ENCODE results near the gene NAA60. TPM values are rescaled to one million over a fixed set of nuclear protein-coding genes. Genes with fewer than 3 reads are reported as not detected.

NAA60 gene
- total and polyA plus RNA-seq, 12 donors = 32.1 to 57.5 (median 37.7) TPM

DNA sequence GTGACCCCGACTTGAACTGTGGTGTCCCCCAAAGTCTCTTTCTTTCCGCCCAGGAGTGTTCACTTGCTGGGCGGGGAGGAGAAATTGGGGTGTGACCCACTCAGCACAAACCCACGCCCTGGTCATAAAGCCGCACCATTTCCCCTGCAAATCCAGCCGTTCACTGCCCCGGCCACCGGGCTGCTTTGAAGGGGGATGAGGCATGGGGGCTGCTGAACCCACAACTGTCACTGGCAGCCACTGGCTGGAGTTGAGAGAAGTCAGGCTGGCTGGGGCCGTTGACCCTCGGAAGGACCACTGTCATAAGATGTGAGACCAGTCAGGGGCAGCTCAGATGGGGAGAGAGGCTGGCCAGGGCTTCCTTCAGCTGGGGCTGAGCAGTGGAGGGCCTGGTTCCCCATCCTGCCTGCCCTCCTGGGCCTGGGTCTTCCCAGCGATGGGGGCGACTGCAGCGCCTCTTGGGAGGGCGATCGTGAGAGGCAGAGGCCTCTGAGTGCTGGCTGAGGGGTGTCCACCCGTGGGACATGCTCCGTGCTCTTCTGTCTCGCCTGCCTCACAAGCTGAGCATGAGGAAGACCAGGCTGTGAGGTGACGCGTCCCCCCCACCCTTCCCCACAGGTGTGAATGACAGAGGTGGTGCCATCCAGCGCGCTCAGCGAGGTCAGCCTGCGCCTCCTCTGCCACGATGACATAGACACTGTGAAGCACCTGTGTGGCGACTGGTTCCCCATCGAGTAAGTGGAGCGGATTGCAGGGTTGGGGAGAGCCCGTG, 32.3 kb downstream of the NAA60 start:
- Histone ChIP-seq H3K4me3 (no peak overlapping the region), H3K36me3 (peaks cover 0 to 72% (median 8%) of the 10 kb centered on the region in 9 donors), H3K4me1 (peaks cover 0 to 51% (median 25%) of the 10 kb centered on the region in 9 donors), H3K27ac (peak overlapping the region in 1 of 10 donors; percentile 49), H3K9me3 (no peaks in the 10 kb centered on the region), H3K27me3 (no peaks in the 10 kb centered on the region)
- DNase-seq (no peak), ATAC-seq (peak in 5 of 8 donors; percentile 8 to 42 (median 26))
- 76 to 85% methylated on average over 29 of the region's 29 CpGs for WGBS, 2 donors
- intact Hi-C loops (cut with DNase I) = no loop called here
- no peak for TF ChIP-seq CTCF (IDR thresholded peaks at IDR 0.05)

DNA sequence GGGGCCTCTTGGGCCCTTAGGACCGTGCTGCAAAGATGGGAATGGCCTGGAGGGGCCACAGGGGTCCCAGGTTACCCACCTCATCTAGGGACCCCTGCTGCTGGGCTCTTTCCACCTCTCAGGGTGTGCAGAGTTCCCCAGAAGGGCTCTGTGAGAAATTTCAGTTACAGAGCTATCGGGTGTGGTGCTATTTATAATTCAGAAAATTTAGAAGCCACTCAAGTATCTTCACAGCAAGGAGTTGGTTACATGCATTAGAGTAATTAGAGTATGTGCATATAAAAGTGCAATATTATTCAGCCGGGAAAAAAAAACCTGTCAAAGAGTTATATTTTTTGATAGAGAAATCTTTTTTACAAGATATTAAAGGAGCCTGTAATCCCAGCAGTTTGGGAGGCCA, 32.9 kb downstream of the NAA60 start:
- H3K4me3 ChIP-seq = no peak overlapping the region
- no peaks in the 10 kb centered on the region for H3K9me3 ChIP-seq
- TF ChIP-seq CTCF (IDR thresholded peaks at IDR 0.05) = no peak
- ATAC-seq (peak in 3 of 8 donors; percentile 10 to 19 (median 17)), DNase-seq (no peak)
- H3K36me3 ChIP-seq = peaks cover 0 to 75% (median 8%) of the 10 kb centered on the region in 9 donors
- H3K27ac ChIP-seq = peak overlapping the region in 1 of 10 donors; percentile 49
- intact Hi-C loops (cut with DNase I) = no loop called here
- 45 to 66% methylated on average over 3 of the region's 3 CpGs for WGBS, 2 donors
- H3K4me1 ChIP-seq = peaks cover 0 to 54% (median 26%) of the 10 kb centered on the region in 9 donors
- H3K27me3 ChIP-seq = no peaks in the 10 kb centered on the region

GRCh38 chr16:3478242-3478925, 34.9 kb downstream of the NAA60 start:
- H3K4me3 ChIP-seq = no peak overlapping the region
- TF ChIP-seq CTCF (IDR thresholded peaks at IDR 0.05) = no peak
- peaks cover 0 to 78% (median 22%) of the 10 kb centered on the region in 9 donors for H3K36me3 ChIP-seq
- peak overlapping the region in 1 of 10 donors; percentile 6 for H3K27ac ChIP-seq
- 69 to 73% methylated on average over 11 of the region's 11 CpGs for WGBS, 2 donors
- H3K4me1 ChIP-seq = peaks cover 0 to 47% (median 28%) of the 10 kb centered on the region in 9 donors
- H3K27me3 ChIP-seq = no peaks in the 10 kb centered on the region
- DNase-seq (no peak), ATAC-seq (no peak)
- no peaks in the 10 kb centered on the region for H3K9me3 ChIP-seq
- intact Hi-C loops (cut with DNase I) = no loop called here

DNA sequence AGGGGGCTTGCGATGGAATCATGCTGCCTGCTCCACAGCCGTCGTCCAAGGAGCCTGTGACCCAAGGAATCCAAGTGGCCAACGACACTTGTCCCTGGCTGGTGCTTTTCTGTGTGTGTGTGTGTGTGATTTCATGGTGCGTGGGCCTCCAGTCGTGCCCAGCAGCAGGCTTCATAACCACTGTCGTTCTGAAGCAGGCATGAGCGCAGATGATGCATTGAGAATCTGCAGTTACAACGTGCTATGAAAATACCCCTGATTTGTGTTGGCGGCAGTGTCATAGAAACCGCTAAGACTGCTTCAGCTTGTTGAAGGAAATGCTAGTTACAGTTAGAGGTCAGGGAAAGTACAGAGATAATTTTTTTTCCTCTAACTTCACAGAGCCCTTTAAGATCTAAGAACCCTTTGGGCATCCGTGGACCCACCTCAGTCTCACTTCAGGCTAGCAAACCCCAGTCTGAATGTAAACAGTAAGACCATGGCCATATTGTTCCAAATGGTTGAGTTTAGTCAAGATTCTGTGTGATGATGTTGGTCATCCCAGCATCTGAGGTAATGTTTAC, 36.3 kb downstream of the NAA60 start:
- Histone ChIP-seq H3K4me3 (no peak overlapping the region), H3K4me1 (peaks cover 0 to 34% (median 18%) of the 10 kb centered on the region in 9 donors), H3K27me3 (no peaks in the 10 kb centered on the region), H3K36me3 (peaks cover 0 to 85% (median 34%) of the 10 kb centered on the region in 9 donors), H3K9me3 (no peaks in the 10 kb centered on the region), H3K27ac (no peak overlapping the region)
- DNase-seq (no peak), ATAC-seq (no peak)
- intact Hi-C loops (cut with DNase I) = no loop called here
- no peak for TF ChIP-seq CTCF (IDR thresholded peaks at IDR 0.05)
- WGBS, 2 donors = 83 to 87% methylated on average over 12 of the region's 12 CpGs
